A172 (cell line): ENCODE results near the gene ARHGAP31. TPM values are rescaled to one million over a fixed set of nuclear protein-coding genes. Genes with fewer than 3 reads are reported as not detected.
"Not testable (repeated sequence)": the region's sequence is repeated elsewhere in the genome, so short reads cannot be mapped to it uniquely, and the experiment has no call there.

Source experiments
- DNase-seq: peaks from one replicate; pipeline ENCODE4 v3.0.0-alpha.2; 2015; ENCODE audit warnings: low spot score
- total RNA-seq: library from RNA; depleted of rRNA; stranded (reverse); fragments of >200 nt; shearing (Covaris generic); gene quantifications from 2 replicates; pipeline ENCODE4 v1.2.3, GENCODE V29; 2014

Gene ARHGAP31
- total RNA-seq, 1 experiment from 2014 or later, result 4.7 TPM

DNA sequence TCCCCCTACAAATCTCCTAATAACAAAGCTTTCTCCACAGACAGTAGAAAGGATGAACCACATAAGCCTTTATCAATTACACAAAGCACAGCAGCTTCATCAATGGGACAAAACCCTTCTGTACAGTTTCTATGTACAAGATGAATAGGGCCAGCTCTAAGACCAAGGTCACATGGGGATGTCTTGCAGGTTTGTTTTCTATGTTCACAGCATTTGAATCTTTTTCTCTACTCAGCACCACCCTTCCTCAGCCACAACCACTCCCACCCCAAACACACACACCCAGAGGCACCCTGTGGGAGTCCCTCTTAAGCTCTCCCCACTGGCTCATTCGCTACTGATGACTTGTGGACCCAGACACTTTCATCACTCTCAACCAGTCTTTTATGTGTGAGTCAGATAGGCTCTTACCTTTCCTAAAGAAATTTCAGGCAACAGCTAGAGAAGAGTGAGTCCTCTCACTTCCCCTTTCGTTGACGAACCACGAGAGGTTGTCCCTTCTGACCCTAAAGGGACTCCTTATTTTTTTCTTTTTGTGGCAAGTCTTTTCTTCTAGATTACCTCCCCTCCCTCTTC, 57.9 kb downstream of the ARHGAP31 start:
- DNase-seq, result no peak

DNA sequence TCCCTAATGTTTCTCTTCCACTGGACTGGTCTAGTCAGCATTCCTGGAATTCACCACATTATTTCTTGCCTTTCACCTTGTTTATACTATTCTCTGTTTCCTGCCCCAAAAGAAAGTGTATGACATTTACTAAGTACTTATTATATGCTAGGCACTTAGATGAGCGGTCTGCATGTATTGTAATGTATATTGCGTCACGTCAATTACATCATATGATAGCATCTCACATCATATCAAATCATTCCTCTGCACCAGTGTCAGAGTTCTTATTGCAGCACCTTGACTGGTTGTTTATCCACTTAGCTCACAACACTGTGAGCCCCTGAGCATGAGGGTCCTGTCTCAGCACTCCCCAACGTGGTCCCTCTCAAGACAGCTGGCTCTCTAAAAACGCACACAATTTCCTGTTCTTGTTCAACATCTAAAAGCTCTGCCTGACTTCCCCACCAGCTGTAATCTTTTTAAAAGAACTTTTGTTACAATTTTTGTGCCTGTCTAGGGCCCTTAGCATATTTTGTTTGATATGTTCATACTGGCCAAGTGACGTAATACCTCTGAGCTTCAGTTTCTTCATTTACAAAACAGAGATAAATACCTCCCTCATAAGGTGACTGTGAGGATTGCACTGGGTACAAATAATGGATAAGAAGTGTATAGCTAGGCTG, 58.8 kb downstream of the ARHGAP31 start:
- DNase-seq, result no peak

DNA sequence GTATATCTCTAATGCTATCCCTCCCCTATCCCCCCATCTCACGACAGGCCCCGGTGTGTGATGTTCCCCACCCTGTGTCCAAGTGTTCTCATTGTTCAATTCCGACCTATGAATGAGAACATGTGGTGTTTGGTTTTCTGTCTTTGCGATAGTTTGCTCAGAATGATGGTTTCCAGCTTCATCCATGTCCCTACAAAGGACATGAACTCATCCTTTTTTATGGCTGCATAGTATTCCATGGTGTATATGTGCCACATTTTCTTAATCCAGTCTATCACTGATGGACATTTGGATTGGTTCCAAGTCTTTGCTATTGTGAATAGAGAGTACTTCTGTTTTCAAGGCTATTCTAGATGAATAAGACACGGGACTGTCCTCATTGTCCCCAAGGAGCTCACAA, 61.4 kb downstream of the ARHGAP31 start:
- not testable (repeated sequence) for DNase-seq

DNA sequence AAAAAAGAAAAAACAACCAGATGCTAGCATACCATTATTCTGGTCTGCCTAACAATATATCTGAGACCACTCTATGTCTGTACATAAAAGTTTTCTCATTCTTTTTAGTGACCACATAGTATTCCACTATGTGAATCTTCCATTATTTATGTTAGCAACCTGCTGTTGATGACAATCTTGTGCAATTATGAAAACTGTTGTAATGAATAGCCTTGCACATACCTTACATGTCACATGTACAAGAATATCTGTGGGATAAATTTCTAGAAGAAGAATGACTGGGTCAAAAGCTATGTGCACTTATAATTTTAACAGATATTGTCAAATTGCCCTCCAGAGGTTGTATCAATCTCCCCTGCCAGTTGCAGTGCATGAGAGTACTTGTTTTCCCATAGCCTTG, 62.5 kb downstream of the ARHGAP31 start:
- no peak for DNase-seq

DNA sequence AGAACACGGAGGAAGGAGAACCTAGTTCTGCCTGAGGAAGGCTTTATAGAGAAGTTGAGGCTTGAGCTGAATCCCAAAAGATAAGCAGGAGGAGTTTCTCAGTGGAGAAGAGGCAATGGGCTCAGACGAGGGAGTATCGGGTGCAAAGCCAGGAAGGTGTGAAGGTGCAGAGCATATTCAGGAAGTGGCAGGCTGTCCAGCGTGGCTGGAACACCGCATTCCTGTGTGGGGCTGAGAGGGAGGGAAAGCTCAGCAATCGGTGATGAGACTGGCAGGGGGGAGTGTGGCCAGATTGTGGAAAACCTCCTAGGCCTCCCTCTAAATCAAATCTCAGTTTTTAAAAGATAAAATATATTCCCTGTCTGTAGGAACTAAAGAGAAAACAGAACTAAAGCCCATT, 63.0 kb downstream of the ARHGAP31 start:
- DNase-seq, result no peak

DNA sequence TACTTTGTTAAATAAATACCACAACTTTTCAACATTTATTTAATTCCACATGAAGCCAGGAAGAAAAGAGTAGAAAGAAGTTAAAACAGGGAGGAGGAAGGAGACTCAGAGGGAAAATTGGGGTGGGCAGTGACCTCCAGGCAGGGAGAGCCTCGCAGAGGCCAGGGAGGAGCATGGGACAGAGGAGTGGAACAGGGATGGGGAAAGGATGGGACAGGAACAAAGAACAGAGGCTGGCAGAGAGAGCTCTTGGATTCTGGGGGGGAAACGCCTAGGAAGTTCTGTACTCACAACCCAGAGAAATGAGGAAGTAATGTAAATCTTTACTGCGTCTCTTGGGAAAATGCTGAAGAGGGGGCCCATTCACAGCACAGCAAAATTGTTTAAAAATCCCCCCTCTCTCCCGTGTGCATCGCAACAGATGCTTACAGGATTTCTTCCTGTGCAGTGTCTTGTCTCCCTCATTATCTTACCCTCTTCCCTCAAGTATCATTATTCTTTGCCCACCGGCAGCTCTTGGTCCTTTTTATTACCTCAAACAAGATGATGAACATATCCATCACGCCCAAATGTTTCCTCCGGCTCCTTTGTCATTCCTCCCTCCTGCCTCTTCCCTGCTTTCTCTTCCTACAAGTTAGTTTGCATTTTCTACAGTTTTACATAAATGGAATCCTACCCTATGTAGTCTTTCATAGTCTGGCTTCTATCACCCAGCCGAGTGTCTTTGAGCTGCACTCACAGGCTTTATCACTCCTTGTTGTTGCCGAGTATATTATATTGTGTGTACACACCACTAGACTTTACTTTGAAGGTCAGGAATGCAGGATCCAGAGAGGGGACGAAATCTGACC, 65.5 kb downstream of the ARHGAP31 start:
- DNase-seq, result no peak

DNA sequence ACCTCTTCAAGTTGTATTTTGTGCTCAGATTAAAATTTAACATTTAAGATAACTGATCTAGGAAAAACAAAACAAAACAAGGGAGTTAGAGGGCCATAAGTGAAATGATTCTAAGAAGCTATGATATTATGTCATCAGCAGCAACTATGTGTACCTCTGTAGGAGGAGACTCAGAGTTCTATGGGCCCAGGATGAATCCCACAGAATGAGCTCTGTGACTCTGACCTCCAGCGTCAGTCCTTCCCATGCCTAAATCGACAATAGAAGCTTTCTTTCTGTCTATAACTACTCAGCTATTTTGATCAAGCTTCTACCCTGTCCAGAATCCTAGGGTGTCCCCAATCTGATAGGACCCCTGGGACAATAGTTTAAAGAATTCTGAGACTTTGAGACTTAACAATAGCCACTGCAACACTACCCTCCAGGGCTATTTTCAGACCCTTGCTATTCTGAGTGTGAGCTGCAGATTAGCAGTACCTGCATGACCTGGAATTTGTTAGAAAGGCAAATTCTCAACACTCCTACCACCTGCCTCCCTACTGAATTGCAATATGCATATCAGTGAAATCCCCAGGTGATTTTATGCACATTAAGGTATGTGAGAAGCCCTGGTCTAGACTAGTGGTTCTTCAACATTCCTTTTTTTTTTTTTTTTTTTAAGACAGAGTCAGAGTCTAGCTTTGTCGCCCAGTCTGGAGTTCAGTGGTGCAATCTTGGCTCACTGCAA, 66.7 kb downstream of the ARHGAP31 start:
- no peak for DNase-seq

DNA sequence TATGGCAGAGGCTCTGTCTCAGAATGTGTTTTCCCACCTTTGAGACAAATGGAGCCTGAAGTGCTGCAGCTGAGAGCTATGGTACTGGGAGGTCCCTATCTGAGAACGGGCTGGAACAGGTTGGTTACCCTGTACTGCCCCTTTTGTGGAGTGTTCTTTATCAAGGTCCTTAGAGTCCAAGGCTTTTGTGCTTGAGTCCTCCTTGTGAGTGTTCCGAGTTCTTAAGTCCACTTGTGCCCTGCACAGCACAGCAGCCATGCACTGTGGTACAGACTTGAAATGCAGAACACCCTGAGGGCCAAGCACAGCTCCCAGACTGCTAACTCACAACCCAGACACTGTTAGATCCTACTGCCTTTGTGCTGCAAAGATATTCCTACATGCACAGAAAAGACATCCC, 67.8 kb downstream of the ARHGAP31 start:
- no peak for DNase-seq

DNA sequence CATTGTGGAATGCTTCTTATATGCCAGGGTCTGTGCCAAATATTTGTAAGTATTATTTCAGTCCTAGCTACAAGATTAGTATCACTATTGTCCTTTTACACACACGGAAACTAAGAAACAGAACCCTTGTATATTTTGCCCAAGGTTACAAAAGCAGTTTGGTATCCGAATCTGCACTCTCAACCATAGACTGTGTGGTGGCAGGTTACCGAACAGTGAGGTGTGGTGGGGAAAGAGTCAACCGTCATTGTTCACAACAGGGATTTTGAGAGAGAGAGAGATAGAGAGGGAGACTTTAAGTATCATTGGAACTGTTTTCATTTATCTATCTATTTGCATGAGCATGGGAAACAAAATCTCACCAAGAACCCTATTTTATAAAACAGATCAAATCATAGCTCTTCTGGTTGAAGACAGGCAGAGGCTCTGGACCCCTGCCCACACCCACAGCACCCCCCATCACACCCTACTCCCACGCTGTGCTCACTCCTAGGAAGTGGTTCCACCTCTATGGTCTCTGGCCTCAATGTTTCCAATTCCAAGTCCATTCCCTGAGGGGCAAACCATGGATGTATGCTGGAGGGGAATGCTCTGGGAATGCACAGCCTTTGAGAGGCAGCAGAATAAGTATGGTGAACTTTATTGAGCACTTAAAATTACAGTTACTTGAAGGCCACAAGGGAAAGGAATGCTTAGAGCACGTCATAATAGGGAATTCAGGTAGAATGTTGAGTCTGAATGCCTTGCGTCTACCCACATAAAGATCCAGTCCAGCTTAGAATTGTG, 69.0 kb downstream of the ARHGAP31 start:
- DNase-seq, result no peak

DNA sequence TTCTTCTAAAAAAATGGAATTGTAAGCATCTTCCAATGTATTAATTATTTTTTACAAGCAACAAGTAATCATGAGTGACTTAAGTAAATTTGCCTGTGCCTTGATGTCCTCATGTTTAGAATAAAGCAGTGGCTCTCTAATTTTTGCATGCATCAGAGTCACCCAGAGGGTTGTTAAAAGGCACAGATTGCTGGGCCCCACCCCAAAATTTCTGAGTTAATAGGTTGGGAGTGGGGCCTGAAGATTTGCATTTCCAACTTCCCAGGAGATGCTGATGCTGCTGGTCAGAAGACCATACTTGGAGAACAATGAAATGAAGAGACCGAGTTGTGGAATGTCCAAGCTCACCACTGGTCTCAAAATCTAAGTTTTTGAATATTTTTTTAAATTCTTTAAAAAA, 70.2 kb downstream of the ARHGAP31 start:
- DNase-seq, result no peak

DNA sequence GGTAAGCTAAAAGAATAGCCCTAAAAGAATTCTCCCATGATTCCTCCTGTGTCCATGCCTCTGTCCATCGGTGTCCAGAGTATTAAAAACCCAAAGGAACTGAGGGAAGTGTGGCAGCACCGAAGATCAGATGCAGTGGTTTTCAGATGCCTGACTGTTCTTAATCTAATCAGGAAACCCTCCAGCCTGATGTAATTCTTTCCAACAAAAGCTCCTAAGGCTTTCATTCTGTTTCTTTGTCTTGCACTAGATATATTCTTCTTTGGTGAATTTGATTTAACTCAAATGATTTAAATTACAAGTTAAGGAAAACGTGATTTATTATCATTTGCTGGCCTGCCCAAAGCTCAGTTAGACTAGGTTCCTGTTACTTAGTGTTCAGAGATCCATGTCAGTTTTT, 71.2 kb downstream of the ARHGAP31 start:
- no peak for DNase-seq

DNA sequence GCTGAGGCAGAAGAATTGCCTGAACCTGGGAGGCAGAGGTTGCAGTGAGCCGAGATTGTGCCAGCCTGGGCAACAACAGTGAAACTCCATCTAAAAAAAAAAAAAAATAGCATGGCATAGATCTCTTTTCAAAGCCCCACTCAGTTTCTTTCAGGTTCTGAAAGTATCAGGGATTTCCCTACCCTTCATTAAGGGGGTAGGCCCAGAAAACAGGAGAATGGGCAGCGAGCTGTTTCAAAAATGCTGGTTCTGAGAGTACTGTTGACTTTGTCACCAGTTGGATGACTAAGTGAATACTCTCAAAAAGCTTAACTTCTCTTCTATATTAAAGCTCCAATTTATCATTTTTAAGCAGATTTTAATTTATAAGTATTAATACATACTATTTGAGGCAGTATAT, 72.8 kb downstream of the ARHGAP31 start:
- no peak for DNase-seq

DNA sequence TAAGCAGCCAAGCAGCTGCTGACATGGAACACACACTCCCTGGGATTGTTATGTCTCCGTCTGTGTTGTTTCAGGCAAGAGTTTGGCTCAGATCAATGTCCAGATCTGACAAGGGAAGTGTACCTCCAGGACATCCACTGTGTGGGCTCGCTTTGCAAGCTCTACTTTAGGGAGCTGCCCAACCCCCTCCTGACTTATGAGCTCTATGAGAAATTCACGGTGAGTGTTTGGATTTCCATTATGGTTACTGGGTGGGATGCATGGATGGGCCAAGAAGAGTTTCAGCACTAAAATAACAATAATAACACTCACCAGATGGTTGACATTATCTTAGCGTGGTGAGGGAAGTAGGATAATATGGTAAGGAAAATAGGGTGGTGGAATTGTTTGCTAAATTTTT, 74.1 kb downstream of the ARHGAP31 start:
- no peak for DNase-seq

DNA sequence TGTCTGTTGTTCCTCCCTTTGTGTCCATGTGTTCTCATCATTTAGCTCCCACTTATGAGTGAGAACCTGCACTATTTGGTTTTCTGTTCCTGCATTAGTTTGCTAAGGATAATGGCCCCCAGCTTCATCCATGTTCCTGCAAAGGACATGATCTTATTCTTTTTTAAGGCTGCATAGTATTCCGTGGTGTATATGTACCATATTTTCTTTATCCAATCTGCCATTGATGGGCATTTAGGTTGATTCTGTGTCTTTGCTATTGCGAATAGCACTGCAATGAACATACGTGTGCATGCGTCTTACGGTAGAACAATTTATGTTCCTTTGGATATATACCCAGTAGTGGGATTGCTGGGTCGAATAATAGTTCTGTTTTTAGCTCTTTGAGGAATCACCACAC, 77.6 kb downstream of the ARHGAP31 start:
- DNase-seq, result not testable (repeated sequence)

DNA sequence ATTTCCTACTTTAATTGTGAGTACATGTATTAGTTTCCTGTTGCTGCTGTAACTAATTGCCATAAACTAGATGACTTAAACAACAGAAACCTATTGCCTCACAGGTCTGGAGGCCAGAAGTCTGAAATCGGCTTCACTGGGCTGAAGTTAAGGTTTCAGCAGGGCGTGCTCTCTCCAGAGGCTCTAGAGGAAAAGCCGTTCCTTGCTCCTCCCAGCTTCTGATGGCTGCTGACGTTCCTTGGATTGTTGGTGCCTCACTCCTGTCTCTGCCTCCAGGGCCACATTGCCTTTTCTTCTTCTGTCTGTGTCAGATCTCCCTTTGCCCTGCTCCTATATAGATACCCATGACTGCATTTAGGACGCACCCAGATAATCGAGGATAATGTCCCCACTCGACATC, 80.9 kb downstream of the ARHGAP31 start:
- DNase-seq, result no peak

DNA sequence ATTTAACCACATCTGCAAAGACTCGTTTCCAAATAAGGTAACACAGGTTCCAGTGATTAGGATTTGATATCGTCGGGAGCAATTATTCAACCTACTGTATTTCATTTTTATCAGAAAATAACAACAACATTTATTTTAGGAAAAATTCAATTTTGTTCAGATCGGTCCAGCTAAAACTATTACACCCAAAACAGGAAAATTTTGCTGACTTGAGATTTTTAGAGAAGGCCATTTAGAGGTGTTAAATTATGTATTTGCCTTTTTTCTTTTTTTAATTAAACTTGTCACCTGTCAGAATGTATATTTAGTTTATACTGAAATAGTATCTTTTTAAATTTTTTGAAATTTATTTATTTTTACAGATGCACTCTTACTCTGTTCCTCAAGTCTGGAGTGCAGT, 81.3 kb downstream of the ARHGAP31 start:
- no peak for DNase-seq

DNA sequence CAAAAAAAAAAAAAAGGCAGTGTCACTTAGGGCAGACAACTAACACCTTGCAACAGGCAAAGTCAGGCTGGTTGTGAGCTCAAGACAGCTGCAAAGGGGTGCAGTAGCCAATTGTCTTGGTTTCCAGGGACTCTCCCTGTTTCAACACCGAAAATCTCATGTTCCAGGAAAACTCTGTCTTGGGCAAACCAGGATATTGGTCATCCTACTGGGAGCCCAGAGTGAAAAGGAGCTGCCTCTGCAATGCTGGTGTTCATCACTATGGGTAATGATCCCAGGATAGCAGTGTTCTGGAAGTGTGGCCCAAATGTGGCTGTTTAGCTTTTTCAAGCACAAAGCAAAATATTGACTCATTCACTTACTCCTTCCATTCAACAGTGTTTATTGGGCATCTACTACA, 82.6 kb downstream of the ARHGAP31 start:
- no peak for DNase-seq

DNA sequence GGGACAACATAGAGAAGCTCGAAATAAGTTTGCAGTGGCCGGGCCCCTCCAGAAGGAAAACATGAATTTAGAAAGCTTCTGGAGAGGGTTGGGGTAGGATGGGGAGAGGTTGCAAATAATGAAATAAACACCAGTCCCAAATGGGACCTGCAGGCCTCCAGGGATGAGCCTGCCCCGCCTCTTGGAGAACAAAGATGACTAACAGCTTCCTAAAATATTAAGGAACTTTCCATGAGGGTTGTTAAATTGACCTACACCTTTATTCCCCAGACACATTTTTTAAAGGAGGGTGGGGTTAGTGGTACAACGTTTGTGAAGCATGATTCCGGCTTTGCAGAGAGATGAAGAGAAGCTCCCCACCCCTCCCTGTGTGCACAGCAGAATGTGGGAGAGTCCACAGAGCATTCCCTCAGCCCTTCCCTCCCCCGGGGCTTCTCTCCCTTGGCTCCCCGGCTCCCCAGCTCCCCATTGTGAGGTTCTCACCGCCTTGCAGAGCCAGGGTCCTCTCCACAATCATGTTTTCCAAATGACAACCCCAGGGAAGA, 84.1 kb downstream of the ARHGAP31 start:
- no peak for DNase-seq

DNA sequence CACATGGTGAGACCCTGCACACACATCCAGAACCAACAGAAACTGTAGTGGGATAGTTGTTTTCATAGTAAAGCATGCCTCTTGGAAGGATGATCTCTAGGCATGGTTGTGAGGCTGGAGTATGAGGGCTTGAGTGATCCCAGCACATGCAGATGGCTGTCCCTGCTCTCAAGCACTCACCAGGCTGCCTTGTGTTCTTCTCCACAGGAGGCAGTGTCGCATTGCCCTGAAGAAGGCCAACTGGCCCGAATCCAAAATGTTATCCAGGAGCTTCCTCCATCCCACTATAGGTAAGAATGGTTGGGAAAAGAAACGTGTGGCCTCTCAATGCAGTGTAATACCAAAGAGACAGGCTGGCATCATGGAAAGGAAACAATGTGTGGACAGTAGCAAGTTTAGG, 86.5 kb downstream of the ARHGAP31 start:
- no peak for DNase-seq

DNA sequence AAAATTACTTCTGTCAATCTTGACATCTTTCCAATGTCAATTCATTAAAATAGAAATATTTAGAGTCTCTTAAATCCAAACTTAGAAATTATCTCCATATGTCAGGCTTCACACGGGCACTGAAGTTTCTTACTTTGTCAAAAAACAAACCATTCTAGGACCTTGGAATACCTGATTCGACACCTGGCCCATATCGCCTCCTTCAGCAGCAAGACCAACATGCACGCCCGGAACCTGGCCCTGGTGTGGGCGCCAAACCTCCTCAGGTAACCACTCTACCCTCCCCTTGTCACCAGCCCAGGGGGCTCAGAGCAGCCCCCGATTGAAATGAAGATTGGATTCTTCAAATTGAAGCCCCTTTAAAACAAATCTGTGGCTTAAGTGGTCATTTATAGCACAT, 88.0 kb downstream of the ARHGAP31 start:
- DNase-seq, result no peak

DNA sequence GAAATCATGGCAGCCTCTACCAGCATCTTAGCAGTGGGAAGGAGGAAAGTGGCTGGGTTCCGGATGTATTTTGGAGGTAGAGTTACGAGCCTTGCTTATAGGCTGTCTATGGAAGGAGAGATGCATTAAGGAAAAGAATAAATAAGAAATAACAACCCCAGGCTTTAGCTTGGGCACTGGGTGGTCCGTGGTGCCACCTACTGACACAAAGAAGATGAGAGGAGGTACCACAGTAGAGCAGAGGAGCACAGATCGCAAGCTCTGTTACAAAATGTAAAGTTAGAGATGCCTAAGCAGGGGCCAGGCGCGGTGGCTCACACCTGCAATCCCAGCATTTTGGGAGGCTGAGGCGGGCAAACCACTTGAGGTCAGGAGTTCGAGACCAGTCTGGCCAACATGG, 94.4 kb downstream of the ARHGAP31 start:
- DNase-seq, result no peak
